HG03378 (cell line): ENCODE measurements around the gene RAB14.
A peak's percentile ranks its signal among the peaks of the same experiment; 100 is the strongest.
"Not testable (repeated sequence)": the region's sequence is repeated elsewhere in the genome, so short reads cannot be mapped to it uniquely, and the experiment has no call there.

Experiments used
- ATAC-seq: cut with Tn5 transposase; IDR thresholded peaks from one replicate; pipeline ENCODE4 v1.9.1; 2021; ENCODE audit warnings: mild to moderate bottlenecking, moderate library complexity; ENCODE audit not compliant: unreplicated experiment

RAB14 gene

DNA sequence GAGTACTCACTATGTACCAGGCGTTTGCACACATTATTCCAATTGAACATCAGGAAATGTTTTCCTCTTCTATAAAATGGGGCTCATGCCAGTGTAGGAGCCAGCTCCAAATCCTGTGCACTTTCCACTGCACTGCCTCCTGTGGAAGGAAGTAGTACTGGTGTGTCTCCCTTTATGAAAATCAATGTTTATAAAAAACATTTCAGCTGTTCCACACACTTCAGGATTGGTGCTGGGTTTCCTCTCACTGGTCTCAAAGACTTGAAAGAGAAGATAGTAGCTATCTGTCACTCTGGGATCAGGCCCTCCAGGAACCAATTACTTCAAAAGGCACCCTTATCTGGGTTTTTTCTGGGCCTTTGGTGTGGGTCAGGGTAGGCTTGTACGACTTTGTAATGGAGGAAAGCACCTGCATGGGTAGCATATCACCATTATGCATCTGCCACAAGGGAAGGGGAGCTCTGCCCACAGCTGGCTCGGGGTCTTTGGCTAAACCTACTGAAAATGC lies 32.5 kb downstream of the RAB14 start:
- ATAC-seq, result no peak

DNA sequence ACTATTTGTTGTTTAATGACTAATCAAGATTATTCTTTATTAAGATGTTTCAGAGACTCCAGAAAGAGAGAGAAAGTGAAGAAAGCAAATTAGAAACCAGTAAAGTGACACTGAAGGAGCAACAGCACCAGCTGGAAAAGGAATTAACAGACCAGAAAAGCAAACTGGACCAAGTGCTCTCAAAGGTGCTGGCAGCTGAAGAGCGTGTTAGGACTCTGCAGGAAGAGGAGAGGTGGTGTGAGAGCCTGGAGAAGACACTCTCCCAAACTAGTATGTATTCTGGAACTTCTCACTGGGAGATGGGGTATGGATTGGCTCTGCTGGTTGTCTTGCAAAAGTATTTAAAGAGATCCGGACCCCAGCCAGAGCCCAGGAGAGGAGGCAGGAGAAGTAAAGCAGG lies 33.6 kb downstream of the RAB14 start:
- ATAC-seq, result no peak

GRCh38 chr9:121160025-121160424 lies 41.6 kb downstream of the RAB14 start:
- no peak for ATAC-seq

DNA sequence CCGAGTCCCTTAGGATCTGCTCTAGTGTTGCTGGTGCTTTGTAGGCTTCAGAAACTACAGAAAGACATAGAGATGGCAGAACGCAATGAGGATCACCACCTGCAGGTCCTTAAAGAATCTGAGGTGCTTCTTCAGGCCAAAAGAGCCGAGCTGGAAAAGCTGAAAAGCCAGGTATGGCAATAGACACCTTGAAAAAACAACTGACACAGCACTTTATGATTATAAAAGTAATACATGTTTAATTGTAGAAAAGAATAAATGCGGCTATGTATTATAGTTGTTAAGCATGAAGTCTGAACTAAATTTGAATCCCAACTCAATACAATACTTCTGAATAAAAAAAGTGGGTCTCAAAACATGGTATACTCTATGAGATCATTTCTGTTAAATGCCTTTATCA lies 43.7 kb downstream of the RAB14 start:
- ATAC-seq, result no peak

GRCh38 chr9:121156263-121156731 lies 45.4 kb downstream of the RAB14 start:
- ATAC-seq, result peak; percentile 88

DNA sequence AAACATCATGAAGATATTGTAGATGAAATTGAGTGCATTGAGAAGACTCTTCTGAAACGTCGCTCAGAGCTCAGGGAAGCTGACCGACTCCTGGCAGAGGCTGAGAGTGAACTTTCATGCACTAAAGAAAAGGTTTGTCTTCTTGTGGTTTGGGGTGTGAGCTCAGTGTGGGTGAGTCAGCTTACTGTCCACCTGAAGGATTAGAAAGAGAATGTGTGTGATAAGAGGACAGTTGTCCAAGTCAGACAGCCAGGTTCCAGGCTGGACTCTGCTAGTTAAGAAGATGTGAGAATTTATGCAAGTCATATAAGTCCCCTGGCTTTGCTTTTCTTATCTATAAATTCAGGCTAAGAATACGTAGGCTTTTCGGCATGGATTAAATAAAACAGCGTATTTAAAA lies 46.9 kb downstream of the RAB14 start:
- ATAC-seq, result no peak

GRCh38 chr9:121153642-121154041 lies 48.0 kb downstream of the RAB14 start:
- no peak for ATAC-seq

DNA sequence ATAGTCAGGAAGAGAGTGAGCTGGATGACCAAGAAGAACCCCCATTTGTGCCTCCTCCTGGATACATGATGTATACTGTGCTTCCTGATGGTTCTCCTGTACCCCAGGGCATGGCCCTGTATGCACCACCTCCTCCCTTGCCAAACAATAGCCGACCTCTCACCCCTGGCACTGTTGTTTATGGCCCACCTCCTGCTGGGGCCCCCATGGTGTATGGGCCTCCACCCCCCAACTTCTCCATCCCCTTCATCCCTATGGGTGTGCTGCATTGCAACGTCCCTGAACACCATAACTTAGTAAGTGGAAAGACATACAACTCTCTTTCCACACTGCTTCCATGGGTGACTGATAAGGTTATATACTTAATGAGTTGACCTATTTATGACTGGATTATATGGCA lies 51.5 kb downstream of the RAB14 start:
- ATAC-seq, result no peak

DNA sequence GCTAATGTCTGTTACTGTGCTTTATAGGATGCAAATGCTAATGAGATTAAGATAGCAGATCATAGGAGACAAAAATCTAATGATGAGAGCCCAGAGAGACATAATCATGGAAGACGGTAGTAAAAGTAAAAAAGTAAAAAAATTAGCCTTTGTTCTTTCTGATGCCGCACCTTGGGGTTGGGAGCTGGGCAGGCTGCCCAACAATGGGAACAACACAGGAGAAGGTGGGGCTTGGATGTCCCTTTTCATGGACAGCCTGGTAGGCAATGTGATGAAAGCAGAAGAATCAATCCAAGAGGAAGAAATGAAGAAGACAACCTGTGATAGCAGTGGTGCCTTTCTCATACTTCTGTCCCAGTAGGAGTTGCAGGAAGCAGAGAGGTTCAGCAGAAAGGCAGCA lies 57.2 kb downstream of the RAB14 start:
- ATAC-seq, result no peak

DNA sequence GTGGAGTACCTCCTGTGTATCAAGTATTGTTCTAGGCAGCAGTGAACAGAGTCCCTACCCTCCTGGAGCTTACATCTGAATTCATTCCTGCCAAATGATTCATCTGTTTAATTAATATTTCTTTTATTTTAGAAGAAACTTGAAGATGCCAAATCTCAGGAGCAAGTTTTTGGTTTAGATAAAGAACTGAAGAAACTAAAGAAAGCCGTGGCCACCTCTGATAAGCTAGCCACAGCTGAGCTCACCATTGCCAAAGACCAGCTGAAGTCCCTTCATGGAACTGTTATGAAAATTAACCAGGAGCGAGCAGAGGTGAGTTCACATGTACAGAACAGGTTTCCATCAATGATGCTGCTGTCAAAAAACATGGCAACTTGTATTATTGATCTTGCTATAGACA lies 57.9 kb downstream of the RAB14 start:
- ATAC-seq, result no peak

DNA sequence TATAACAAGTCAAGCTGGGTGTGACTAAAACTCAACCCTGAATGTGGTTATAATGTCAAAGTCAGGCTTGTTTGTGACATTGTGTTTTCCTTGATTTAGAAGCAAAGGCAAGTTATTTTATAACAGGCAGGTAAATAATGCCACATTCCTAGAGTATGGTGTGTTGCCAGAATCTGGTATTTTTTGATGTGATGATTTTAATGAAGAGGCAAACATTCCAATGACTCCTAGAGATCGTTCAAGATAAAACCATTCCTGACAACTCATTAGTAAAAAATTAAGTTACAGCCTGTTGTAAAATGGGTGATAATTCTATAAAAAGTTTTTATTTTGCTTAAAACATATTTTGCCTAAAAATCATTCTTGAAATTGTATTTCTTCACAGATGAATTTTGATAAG lies 60.0 kb downstream of the RAB14 start:
- ATAC-seq, result no peak

DNA sequence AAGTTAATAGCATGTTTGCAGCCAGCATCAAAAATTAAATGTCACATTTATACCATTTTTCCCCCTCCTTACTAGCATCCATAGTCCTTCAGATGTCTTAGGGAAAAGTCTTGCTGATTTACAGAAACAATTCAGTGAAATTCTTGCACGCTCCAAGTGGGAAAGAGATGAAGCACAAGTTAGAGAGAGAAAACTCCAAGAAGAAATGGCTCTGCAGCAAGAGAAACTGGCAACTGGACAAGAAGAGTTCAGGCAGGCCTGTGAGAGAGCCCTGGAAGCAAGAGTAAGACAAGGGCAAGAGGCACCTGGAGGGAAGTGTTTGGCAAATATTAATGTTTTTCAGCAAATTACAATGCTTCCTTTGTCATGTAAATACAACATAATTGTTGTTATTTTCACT lies 60.4 kb downstream of the RAB14 start:
- ATAC-seq, result no peak

DNA sequence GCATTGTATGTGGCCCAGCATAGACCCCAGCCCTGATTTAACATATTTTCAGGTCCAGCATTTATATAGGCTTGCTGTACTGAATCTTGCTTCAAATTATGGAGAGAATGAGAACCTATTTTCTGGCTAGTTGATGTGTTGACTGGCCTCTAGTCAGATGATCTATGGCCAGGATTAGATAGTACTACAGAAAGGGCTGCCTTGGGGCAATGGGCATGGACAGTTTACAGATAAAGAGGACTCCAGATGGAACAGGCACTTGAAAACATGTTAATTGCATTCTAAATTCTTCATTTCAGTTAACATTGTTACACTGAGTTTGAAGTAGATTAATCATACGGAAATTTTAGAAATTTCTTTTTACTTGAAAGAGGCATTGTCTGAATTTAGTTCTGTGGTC lies 61.5 kb downstream of the RAB14 start:
- no peak for ATAC-seq

DNA sequence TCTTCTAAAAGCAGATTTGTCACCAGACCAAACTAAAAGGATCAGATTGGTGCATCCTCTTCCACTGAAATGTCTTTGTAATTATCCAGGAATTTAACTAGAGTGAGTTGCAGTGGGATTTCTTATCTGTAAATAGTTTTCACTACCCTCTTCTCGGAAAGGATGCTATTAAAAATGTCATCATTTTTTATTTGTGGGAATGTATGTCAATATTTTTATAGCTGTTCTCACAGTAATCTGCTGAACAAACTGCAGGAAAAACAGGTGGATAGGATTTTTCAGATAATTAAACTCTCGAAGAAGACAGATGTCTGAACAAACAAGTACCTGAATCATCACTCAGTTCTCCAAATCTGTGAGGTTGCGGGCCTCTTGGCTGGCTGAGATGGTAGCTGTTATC lies 62.7 kb downstream of the RAB14 start:
- no peak for ATAC-seq

GRCh38 chr9:121138561-121138960 lies 63.1 kb downstream of the RAB14 start:
- no peak for ATAC-seq

- ATAC-seq, result no peak
These were observed 66.0 kb downstream of the RAB14 start for GRCh38 chr9:121135642-121136041.

DNA sequence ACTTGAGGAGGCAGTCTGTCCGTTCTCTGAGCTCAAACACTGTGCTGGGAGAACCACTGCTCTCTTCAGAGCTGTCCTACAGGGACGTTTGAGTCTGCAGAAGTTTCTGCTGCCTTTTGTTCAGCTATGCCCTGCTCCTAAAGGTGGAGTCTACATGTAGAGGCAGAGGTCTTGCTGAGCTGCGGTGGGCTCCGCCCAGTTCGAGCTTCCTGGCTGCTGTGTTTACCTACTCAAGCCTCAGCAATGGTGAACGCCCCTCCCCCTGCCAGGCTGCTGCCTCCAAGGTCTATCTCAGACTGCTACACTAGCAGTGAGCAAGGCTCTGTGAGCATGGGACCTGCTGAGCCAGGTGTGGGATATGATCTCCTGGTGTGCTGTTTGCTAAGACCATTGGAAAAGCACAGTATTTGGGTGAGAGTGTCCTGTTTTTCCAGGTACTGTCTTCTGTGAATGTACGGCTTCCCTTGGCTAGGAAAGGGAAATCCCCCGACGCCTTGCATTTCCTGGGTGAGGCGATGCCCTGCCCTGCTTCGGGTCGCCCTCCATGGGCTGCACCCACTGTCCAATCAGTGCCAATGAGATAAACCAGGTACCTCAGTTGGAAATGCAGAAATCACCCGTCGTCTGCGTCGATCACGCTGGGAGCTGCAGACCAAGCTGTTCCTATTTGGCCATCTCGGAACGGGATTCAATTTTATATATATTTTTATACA lies 68.4 kb downstream of the RAB14 start:
- ATAC-seq, result no peak

- ATAC-seq, result not testable (repeated sequence)
These were observed 72.3 kb downstream of the RAB14 start for GRCh38 chr9:121129384-121129783.
